WTC11 (cell line): ENCODE measurements around the gene ERC2. TPM values are rescaled to one million over a fixed set of nuclear protein-coding genes. Genes with fewer than 3 reads are reported as not detected.
A peak's percentile ranks its signal among the peaks of the same experiment; 100 is the strongest.

Experiments
- ATAC-seq: fragments of 200-7000 bp; cut with Tn5 transposase; 2 replicates; pipeline ENCODE4 v1.10.0; 2021; ENCODE audit warnings: mild to moderate bottlenecking, moderate library complexity
- CTCF ChIA-PET: fragments of 300-600 bp; sonication (Branson Sonifier 250); formaldehyde crosslinking; loops from one replicate; lab custom pipeline; 2021; ENCODE audit warnings: antibody characterized with exemption; lab: Charles Lee
- POLR2A ChIA-PET: fragments of 350-600 bp; sonication (Branson Sonifier 250); formaldehyde crosslinking; loops from one replicate; lab custom pipeline; 2021; ENCODE audit warnings: antibody characterized with exemption; lab: Charles Lee
- DNase-seq: peaks from one replicate; pipeline ENCODE4 v3.0.0; 2021; ENCODE audit warnings: low spot score
- H3K27ac Mint-ChIP-seq: 2 replicates; pipeline ENCODE4 v1.8.0; 2021; ENCODE audit warnings: mixed read lengths
- H3K27me3 Mint-ChIP-seq: 2 replicates; pipeline ENCODE4 v1.8.0; 2021; ENCODE audit warnings: low read depth, mild to moderate bottlenecking, moderate library complexity, mixed read lengths
- H3K36me3 Mint-ChIP-seq: 2 replicates; pipeline ENCODE4 v1.8.0; 2021; ENCODE audit warnings: mixed read lengths
- H3K4me1 Mint-ChIP-seq: 2 replicates; pipeline ENCODE4 v1.8.0; 2022; ENCODE audit warnings: mixed read lengths
- H3K4me3 Mint-ChIP-seq: 2 replicates; pipeline ENCODE4 v1.8.0; 2021; ENCODE audit warnings: mild to moderate bottlenecking, moderate library complexity, mixed read lengths
- H3K9me3 Mint-ChIP-seq: 2 replicates; pipeline ENCODE4 v1.8.0; 2021; ENCODE audit warnings: mixed read lengths
- ARID4B ChIP-seq: sonication (generic); formaldehyde crosslinking; IDR thresholded peaks from 2 replicates; pipeline ENCODE4 v1.8.0; 2023; ENCODE audit warnings: missing genetic modification reagents, mild to moderate bottlenecking, borderline replicate concordance
- ATF2 ChIP-seq: sonication (generic); formaldehyde crosslinking; IDR thresholded peaks from 2 replicates; pipeline ENCODE4 v1.8.1; 2022; ENCODE audit warnings: low read depth, missing genetic modification reagents, borderline replicate concordance
- CDX4 ChIP-seq: fragments of 250-450 bp; sonication (Bioruptor Pico); IDR thresholded peaks from 2 replicates; pipeline ENCODE4 v1.9.0; 2021; ENCODE audit warnings: moderate library complexity, mild to moderate bottlenecking, inconsistent platforms, borderline replicate concordance
- CREM ChIP-seq: sonication (generic); formaldehyde crosslinking; IDR thresholded peaks from 2 replicates; pipeline ENCODE4 v1.8.1; 2022; ENCODE audit warnings: mild to moderate bottlenecking, missing genetic modification reagents, moderate library complexity
- CTCF ChIP-seq: fragments of 200-600 bp; IDR thresholded peaks from 2 replicates; pipeline ENCODE4 v1.8.0; 2022; ENCODE audit warnings: antibody characterized with exemption
- E2F5 ChIP-seq: sonication (generic); formaldehyde crosslinking; IDR thresholded peaks from 2 replicates; pipeline ENCODE4 v1.8.1; 2022; ENCODE audit warnings: mild to moderate bottlenecking, moderate library complexity, missing genetic modification reagents
- FOXJ3 ChIP-seq: sonication (generic); formaldehyde crosslinking; IDR thresholded peaks from 2 replicates; pipeline ENCODE4 v1.9.0; 2021; ENCODE audit warnings: missing genetic modification reagents, mild to moderate bottlenecking, borderline replicate concordance
- FOXK1 ChIP-seq: sonication (generic); formaldehyde crosslinking; IDR thresholded peaks from 2 replicates; pipeline ENCODE4 v1.8.0; 2022; ENCODE audit warnings: mild to moderate bottlenecking, moderate library complexity, missing genetic modification reagents
- GABPB1 ChIP-seq: sonication (generic); formaldehyde crosslinking; IDR thresholded peaks from 2 replicates; pipeline ENCODE4 v1.8.1; 2023; ENCODE audit warnings: mild to moderate bottlenecking, missing genetic modification reagents
- HMGXB4 ChIP-seq: sonication (generic); formaldehyde crosslinking; IDR thresholded peaks from 2 replicates; pipeline ENCODE4 v1.8.1; 2023; ENCODE audit warnings: mild to moderate bottlenecking, moderate library complexity, missing genetic modification reagents
- IRF2 ChIP-seq: sonication (generic); formaldehyde crosslinking; IDR thresholded peaks from 2 replicates; pipeline ENCODE4 v1.8.0; 2022; ENCODE audit warnings: low read depth, missing genetic modification reagents, borderline replicate concordance
- NR1H2 ChIP-seq: sonication (generic); formaldehyde crosslinking; IDR thresholded peaks from 2 replicates; pipeline ENCODE4 v1.9.0; 2021; ENCODE audit warnings: mild to moderate bottlenecking, moderate library complexity, missing genetic modification reagents
- NR3C1 ChIP-seq: sonication (generic); formaldehyde crosslinking; conservative IDR thresholded peaks from 2 replicates; pipeline ENCODE4 v1.8.1; 2023; ENCODE audit warnings: low read depth, mild to moderate bottlenecking, missing genetic modification reagents
- PRDM15 ChIP-seq: sonication (generic); formaldehyde crosslinking; IDR thresholded peaks from 2 replicates; pipeline ENCODE4 v1.8.0; 2022; ENCODE audit warnings: missing genetic modification reagents
- SOX15 ChIP-seq: fragments of 250-450 bp; sonication (Bioruptor Pico); IDR thresholded peaks from 2 replicates; pipeline ENCODE4 v1.9.0; 2021; ENCODE audit warnings: mild to moderate bottlenecking
- USF1 ChIP-seq: sonication (generic); formaldehyde crosslinking; IDR thresholded peaks from 2 replicates; pipeline ENCODE4 v1.8.0; 2022; ENCODE audit warnings: mild to moderate bottlenecking, missing genetic modification reagents
- USF2 ChIP-seq: sonication (generic); formaldehyde crosslinking; IDR thresholded peaks from 2 replicates; pipeline ENCODE4 v1.8.1; 2023; ENCODE audit warnings: mild to moderate bottlenecking, missing genetic modification reagents, moderate library complexity
- ZNF219 ChIP-seq: sonication (generic); formaldehyde crosslinking; IDR thresholded peaks from 2 replicates; pipeline ENCODE4 v1.8.0; 2023; ENCODE audit warnings: missing genetic modification reagents, mild to moderate bottlenecking, borderline replicate concordance
- ZNF263 ChIP-seq: sonication (generic); formaldehyde crosslinking; IDR thresholded peaks from 2 replicates; pipeline ENCODE4 v1.8.1; 2022; ENCODE audit warnings: low read depth, mild to moderate bottlenecking, moderate library complexity, missing genetic modification reagents
- total RNA-seq: library from RNA; stranded (reverse); gene quantifications from 3 replicates; pipeline ENCODE4 v1.2.3, GENCODE V29; 2021

The ERC2 gene
- total RNA-seq, 1 experiment from 2014 or later: 23.5 TPM

- POLR2A ChIA-PET: interaction anchor here (0.7 kb wide), 1 partner anchor 26 kb away, joined by 3 read pairs; no protein-coding TSS in a partner anchor
- Mint-ChIP-seq H3K9me3 (peaks cover 24% of the 10 kb centered on the region), H3K27me3 (no peaks in the 10 kb centered on the region), H3K36me3 (peaks cover 17% of the 10 kb centered on the region), H3K27ac (no peak overlapping the region; the same call in 1 of the 2 replicates), H3K4me3 (no peak overlapping the region)
- TF ChIP-seq FOXJ3 (CRISPR knock-in tag): no peak
- TF ChIP-seq HMGXB4 (CRISPR knock-in tag): no peak
- TF ChIP-seq FOXK1 (CRISPR knock-in tag): no peak
- no peak for TF ChIP-seq ZNF219
- no peak for TF ChIP-seq IRF2 (CRISPR knock-in tag)
- no peak for TF ChIP-seq CDX4 (CRISPR knock-in tag)
- no peak for TF ChIP-seq E2F5 (CRISPR knock-in tag)
- no peak for TF ChIP-seq SOX15 (CRISPR knock-in tag)
- TF ChIP-seq GABPB1 (CRISPR knock-in tag): no peak
- TF ChIP-seq CREM (CRISPR knock-in tag): no peak
- TF ChIP-seq CTCF: no peak
- no peak for TF ChIP-seq ATF2 (CRISPR knock-in tag)
- no peak for TF ChIP-seq USF2 (CRISPR knock-in tag)
- TF ChIP-seq ARID4B (CRISPR knock-in tag): no peak
- TF ChIP-seq NR3C1 (CRISPR knock-in tag): no peak
- no peak for TF ChIP-seq USF1 (CRISPR knock-in tag)
- TF ChIP-seq NR1H2 (CRISPR knock-in tag): no peak
- TF ChIP-seq PRDM15 (CRISPR knock-in tag): no peak
- TF ChIP-seq ZNF263 (CRISPR knock-in tag): no peak
- TF ChIP-seq, all 79 proteins: peak for 0
- CTCF ChIA-PET: no interaction called here
- peaks cover 11% of the 10 kb centered on the region for H3K4me1 Mint-ChIP-seq
- ATAC-seq (0 out of 2 replicates have a peak, but pooled peaks have one; percentile 30), DNase-seq (no peak)
These were observed 310.4 kb downstream of the ERC2 start for GRCh38 chr3:56157693-56158362.
